ENCODE results near the gene REV3L.

DNA sequence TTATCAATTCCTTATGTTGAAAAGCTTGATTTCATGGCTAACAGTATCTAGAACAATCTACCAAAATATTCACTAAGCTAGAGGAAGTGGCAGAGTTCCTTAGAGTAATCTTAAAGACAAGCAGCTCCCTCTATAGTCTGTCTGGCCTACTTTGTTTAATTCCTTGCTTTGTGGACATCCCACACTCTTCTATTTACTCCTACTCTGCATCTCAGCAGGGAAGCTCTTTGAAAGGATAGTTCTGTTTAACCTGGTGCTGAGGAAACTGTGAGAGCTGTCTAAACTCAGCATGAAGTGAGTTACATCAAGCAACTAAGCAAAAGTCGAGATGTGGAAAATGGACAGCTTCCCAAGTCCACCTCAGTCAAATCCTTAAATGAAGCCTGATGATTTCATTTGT, 4.3 kb downstream of the REV3L start:
- TF ChIP-seq CTCF (IDR thresholded peaks at IDR 0.05; ENCODE audit: insufficient read depth, low read depth, low read length) (no peak), EZH2 (IDR thresholded peaks at IDR 0.05; ENCODE audit: insufficient read depth, low read length) (no peak)
